Neutrophil (primary cell): ENCODE results near the gene RYR2.

Experiments
- H3K27ac ChIP-seq: fragments of 200-600 bp; sonication (generic); 2 replicates; pipeline ENCODE4 v1.5.1; 2016; ENCODE audit warnings: mild to moderate bottlenecking, moderate library complexity
- H3K27me3 ChIP-seq: fragments of 200-600 bp; sonication (generic); 2 replicates; pipeline ENCODE4 v1.6.0; 2016; ENCODE audit warnings: mild to moderate bottlenecking
- H3K36me3 ChIP-seq: fragments of 200-600 bp; sonication (generic); 2 replicates; pipeline ENCODE4 v1.5.1; 2017
- H3K4me1 ChIP-seq, 2 experiments: fragments of 200-600 bp in 1 of 2; sonication (generic) in 1 of 2; 1 replicate in 1 of 2; 2 replicates in 1 of 2; pipeline versions ENCODE4 v1.5.1 to v1.6.1; 2013 to 2016; ENCODE audit warnings: low read depth in 1 of 2, low read length in 1 of 2, mild to moderate bottlenecking in 1 of 2, moderate library complexity in 1 of 2; ENCODE audit not compliant: control insufficient read depth in 1 of 2, insufficient read depth in 1 of 2
- H3K4me3 ChIP-seq, 2 experiments: fragments of 200-600 bp in 1 of 2; sonication (generic) in 1 of 2; 1 replicate in 1 of 2; 2 replicates in 1 of 2; pipeline ENCODE4 v1.5.1; 2013 to 2016; ENCODE audit warnings: low read depth in 1 of 2, low read length in 1 of 2, mild to moderate bottlenecking in 1 of 2, moderate library complexity in 1 of 2
- H3K9me3 ChIP-seq: fragments of 200-600 bp; sonication (generic); 2 replicates; pipeline ENCODE4 v1.5.1; 2016
- TF ChIP-seq, protein P1 (sequence below): fragments of 200-600 bp; sonication (generic); IDR thresholded peaks from 2 replicates; pipeline ENCODE4 v1.5.1; 2016; ENCODE audit warnings: antibody characterized with exemption

The RYR2 gene

DNA sequence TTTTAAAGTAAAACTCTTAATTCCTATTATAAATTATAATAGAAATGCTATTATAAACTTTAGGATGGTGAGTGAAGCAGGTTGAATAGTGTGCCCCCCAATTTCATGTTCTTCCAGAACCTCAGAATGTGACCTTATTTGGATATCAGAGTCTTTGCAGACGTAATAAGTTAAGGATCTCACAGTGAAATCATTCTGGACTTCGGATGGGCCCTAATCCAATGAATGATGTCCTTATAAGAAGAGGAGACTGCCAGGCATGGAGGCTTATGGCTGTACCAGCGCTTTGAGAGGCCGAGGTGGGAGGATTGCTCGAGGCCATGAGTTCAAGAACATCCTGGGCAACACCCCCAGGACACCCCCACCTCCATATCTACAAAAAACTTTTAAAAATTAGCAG lies 28.4 kb upstream of the RYR2 start:
- TF ChIP-seq, protein P1, sequence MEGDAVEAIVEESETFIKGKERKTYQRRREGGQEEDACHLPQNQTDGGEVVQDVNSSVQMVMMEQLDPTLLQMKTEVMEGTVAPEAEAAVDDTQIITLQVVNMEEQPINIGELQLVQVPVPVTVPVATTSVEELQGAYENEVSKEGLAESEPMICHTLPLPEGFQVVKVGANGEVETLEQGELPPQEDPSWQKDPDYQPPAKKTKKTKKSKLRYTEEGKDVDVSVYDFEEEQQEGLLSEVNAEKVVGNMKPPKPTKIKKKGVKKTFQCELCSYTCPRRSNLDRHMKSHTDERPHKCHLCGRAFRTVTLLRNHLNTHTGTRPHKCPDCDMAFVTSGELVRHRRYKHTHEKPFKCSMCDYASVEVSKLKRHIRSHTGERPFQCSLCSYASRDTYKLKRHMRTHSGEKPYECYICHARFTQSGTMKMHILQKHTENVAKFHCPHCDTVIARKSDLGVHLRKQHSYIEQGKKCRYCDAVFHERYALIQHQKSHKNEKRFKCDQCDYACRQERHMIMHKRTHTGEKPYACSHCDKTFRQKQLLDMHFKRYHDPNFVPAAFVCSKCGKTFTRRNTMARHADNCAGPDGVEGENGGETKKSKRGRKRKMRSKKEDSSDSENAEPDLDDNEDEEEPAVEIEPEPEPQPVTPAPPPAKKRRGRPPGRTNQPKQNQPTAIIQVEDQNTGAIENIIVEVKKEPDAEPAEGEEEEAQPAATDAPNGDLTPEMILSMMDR: no peak
- Histone ChIP-seq H3K9me3 (no peaks in the 10 kb centered on the region), H3K27ac (no peak overlapping the region), H3K4me3 (no peak overlapping the region), H3K4me1 (no peaks in the 10 kb centered on the region), H3K36me3 (no peaks in the 10 kb centered on the region), H3K27me3 (no peaks in the 10 kb centered on the region)

DNA sequence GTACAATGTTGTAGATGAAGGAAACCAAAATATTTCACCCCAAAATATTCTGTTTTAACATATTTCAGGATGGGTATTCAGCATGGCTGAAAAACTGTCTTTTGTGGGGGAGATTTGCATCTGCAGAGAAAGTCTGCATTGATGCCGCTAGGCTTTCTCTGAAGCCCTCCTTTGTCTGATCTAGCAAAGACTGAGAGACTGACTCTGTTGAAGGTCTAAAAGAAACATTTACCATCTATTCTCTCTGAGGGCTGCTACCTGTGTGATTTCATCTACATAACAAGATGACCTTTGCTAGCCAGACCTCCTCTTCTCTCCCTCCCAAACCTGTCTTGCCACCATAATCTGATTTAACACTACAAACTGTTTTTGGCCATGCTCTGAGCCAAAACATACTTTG lies 25.4 kb upstream of the RYR2 start:
- Histone ChIP-seq H3K4me1 (no peaks in the 10 kb centered on the region), H3K9me3 (no peaks in the 10 kb centered on the region), H3K4me3 (no peak overlapping the region), H3K36me3 (no peaks in the 10 kb centered on the region), H3K27ac (no peak overlapping the region), H3K27me3 (no peaks in the 10 kb centered on the region)
- TF ChIP-seq, protein P1: no peak

DNA sequence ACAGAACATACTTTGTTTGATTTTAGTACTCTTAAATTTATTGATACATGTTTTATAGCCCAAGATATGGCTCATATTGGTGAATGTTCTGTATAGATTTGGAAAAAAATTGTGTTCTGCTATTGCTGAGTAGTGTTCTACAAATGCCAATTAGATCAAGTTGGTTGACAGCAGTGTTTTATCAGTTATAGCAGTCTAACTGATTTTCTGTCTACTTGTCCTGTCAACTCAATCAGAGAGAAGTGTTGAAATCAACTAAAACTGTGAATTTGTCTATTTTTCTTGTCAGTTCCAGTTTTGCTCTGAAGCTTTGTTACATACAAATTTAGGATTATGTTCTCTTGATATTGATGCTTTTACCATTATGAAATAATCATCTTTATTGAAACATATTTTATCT lies 23.1 kb upstream of the RYR2 start:
- Histone ChIP-seq H3K27ac (no peak overlapping the region), H3K4me1 (no peaks in the 10 kb centered on the region), H3K9me3 (no peaks in the 10 kb centered on the region), H3K27me3 (no peaks in the 10 kb centered on the region), H3K4me3 (no peak overlapping the region), H3K36me3 (no peaks in the 10 kb centered on the region)
- TF ChIP-seq, protein P1: no peak

DNA sequence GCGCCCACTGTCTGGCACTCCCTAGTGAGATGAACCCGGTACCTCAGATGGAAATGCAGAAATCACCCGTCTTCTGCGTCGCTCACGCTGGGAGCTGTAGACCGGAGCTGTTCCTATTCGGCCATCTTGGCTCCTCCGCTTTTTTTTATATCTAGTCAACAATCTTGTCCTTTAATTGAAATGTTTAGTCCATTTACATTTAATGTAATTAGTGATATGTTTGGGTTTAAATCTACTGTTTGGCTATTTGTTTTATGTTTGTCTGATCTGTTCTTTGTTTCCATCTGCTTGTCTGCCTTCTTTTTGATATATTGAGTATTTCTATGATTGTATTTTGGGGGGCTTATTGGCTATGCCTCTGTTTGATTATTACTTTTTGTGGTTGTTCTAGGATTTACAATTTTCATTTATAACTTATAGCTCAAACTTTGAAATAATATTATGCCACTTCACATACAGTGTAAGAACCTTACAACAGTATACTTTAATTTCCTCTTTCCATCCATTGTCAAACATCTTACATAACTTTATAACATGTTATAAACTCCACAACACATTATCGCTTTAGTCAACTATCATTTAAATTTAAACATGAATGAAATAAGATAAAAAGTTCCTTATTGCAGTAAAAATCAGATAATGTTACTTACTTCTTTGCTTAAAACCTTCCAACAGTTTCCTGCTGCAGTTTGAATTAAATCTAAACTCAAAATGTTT lies 16.5 kb upstream of the RYR2 start:
- H3K9me3 ChIP-seq: no peaks in the 10 kb centered on the region
- H3K36me3 ChIP-seq: no peaks in the 10 kb centered on the region
- H3K27me3 ChIP-seq: no peaks in the 10 kb centered on the region
- TF ChIP-seq, protein P1: no peak
- no peaks in the 10 kb centered on the region for H3K4me1 ChIP-seq
- no peak overlapping the region for H3K27ac ChIP-seq
- no peak overlapping the region for H3K4me3 ChIP-seq

DNA sequence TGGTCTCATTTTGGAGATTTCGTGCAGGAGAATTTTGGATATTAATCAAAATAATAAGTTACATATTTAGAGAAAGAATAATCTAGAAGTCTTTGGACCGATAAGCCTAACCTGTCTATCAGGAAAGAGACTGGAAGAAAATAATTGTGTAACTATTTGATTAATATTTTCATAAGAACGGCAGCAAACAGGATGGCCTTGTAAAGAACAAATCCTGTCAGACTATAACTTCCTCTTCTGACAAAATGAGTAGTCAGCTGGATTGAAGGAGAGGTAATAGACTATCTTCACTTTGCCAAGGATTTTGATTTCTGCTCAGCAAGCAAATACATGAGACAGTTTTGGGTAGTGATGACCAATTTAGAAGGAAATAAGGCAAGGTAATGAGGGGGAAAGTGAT lies 12.7 kb upstream of the RYR2 start:
- Histone ChIP-seq H3K4me3 (no peak overlapping the region), H3K27me3 (no peaks in the 10 kb centered on the region), H3K9me3 (no peaks in the 10 kb centered on the region), H3K27ac (no peak overlapping the region), H3K4me1 (no peaks in the 10 kb centered on the region), H3K36me3 (no peaks in the 10 kb centered on the region)
- TF ChIP-seq, protein P1: no peak
